AG09309 (cell line): ENCODE results near the gene HLA-DOB.
"Not testable (repeated sequence)": the region's sequence is repeated elsewhere in the genome, so short reads cannot be mapped to it uniquely, and the experiment has no call there.

Experiments used
- DNase-seq: peaks from one replicate; pipeline ENCODE4 v3.0.0-alpha.2; 2010; ENCODE audit warnings: low read depth
- H3K4me3 ChIP-seq: 2 replicates; pipeline ENCODE4 v1.5.1; 2011; ENCODE audit warnings: mild to moderate bottlenecking, low read depth, low read length, moderate library complexity; ENCODE audit not compliant: control insufficient read depth
- CTCF ChIP-seq: IDR thresholded peaks from 2 replicates; pipeline ENCODE4 v1.5.1; 2011; ENCODE audit warnings: mild to moderate bottlenecking, low read depth, low read length, inconsistent platforms; ENCODE audit not compliant: insufficient read depth, control insufficient read depth; ENCODE audit errors: missing control alignments

The HLA-DOB gene

DNA sequence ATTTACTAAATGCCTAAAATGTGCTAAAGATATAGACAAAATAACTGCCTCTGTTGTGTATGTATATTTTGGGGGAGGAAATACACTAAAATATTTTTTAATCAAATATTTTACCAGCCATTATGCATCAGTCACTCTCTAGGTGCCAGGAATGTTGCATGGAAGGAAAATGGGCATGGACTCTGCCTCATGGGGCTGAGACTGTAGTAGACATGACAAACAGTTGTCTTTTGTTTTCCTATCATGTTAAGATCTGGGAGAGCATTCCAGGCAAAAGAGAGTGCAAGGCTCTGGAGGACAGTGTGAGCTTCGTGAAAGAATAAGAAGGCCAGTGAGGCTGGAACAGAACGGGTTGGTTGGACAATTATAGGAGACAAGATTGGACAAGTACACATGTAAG, 26.5 kb downstream of the HLA-DOB start:
- no peak for DNase-seq
- TF ChIP-seq CTCF: no peak
- H3K4me3 ChIP-seq: no peak overlapping the region

DNA sequence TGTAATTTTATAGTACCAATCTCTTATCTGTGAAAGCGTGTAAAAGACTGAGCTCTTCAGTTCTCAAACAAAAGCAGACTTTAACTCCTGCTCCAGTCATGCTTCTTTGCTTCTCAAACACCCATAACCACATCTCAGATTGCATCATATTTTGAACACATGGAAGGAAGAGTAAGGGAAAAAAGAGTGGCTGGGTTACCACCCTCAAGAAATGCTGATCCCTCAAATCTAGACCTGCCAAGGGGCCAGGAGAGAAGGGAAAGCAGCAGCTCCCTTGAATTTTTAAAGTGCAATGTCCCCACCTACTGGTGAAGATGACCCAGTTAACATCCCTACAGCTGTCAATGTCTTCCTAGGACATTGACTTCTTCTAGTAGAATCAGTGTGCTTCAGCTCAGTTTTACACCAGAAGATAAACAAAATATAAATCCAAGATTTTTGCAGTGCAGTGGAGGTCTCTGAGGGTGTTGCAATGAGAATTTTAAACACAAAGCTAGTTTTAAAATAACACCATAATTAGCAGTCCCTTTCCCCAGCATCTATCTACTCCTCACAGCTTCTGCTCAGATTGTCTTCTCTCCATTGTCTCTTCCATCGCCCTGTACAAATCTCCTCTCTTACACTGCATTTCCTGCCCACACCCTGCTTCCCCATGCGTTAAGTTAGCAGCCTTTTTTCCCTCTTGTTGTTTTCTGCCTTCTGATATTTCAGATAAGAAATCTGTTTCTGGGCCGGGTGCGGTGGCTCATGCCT, 30.8 kb downstream of the HLA-DOB start:
- DNase-seq: peak; percentile 10
- no peak overlapping the region for H3K4me3 ChIP-seq
- TF ChIP-seq CTCF: peak; percentile 64

GRCh38 chr6:32782923-32783322, 33.9 kb downstream of the HLA-DOB start:
- not testable (repeated sequence) for DNase-seq, H3K4me3 ChIP-seq

- DNase-seq: no peak
- no peak overlapping the region for H3K4me3 ChIP-seq
- TF ChIP-seq CTCF: no peak
Observed at GRCh38 chr6:32779036-32779435, 37.8 kb downstream of the HLA-DOB start.

GRCh38 chr6:32775071-32775470, 41.7 kb downstream of the HLA-DOB start:
- no peak for DNase-seq
- H3K4me3 ChIP-seq: no peak overlapping the region
- TF ChIP-seq CTCF: no peak

DNA sequence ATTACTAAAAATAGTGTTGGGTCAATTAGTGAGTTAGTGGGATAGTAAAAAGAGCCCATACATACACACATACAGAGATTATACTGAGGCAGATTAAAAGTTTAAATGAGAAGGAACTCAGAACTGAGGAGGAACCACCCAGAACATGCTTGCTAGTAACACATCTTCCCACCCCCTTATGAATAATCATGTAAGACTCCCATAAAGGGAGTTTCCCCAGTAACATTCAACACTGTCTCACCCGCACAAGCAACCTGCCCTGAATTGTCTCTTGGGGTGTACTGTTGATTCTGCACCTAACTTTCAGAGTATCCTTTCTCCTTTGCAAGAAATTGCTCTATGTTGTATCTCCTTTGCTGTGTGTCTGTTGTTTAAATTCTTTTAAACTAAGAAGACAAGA, 42.4 kb downstream of the HLA-DOB start:
- TF ChIP-seq CTCF: no peak
- no peak overlapping the region for H3K4me3 ChIP-seq
- no peak for DNase-seq

GRCh38 chr6:32772656-32773055, 44.1 kb downstream of the HLA-DOB start:
- no peak for TF ChIP-seq CTCF
- DNase-seq: no peak
- no peak overlapping the region for H3K4me3 ChIP-seq
